Hindlimb muscle (tissue), 1 donor: Measurements from ENCODE around the gene C18orf32. TPM values are rescaled to one million over a fixed set of nuclear protein-coding genes. Genes with fewer than 3 reads are reported as not detected.
A peak's percentile ranks its signal among the peaks of the same experiment; 100 is the strongest.
"Not testable (repeated sequence)": the region's sequence is repeated elsewhere in the genome, so short reads cannot be mapped to it uniquely, and the experiment has no call there.

Source experiments
- DNase-seq: peaks from one replicate; pipeline ENCODE4 v3.0.0-alpha.2; 2013
- polyA plus RNA-seq: library from polyadenylated mRNA; unstranded; fragments of 120-200 nt; gene quantifications from one replicate; pipeline ENCODE4 v1.2.1, GENCODE V29; 2013; ENCODE audit not compliant: insufficient read length

C18orf32 gene
- polyA plus RNA-seq = 11.9 TPM

DNA sequence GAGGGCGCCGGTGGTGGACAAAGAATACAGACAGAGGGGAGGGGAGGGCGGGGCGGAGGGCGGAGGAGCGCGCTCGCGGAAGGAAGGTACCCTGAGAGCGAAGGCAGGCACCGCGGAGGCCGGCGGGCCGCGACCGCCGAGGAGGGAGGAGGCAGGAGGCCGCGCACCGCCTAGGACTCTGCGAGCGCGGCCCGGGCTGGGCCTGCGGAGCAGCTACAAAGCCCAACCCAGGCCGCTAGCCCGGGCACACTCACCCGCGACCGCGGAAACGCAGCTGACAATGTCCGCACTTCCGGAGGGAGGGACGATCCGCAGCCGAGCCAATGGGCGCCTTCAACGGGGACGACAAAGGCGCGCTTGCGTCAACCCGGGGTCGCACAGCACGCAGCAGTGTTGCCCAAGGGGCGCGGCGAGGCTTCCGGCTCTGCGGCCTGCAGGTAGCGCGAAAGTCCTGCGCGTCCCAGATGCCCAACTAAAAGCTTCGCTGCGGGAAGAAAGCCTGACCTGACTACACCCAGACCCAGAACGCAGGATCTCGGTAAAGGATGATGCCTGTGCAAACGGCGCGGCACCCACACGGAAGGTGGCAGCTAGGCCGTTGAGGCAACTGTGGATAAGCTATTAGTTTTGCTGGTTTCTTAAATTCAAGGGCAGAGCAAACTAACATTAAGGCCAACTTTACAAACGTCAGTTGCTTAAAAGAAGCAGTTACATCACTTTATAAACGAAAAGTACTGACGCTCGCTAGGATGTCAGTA, at the start of gene C18orf32:
C18orf32 (minus strand) TSS at position 282 of the 758 bp plus-strand sequence. CDS start 3,486 bp downstream, outside the sequence.
- DNase-seq = peak; percentile 93

DNA sequence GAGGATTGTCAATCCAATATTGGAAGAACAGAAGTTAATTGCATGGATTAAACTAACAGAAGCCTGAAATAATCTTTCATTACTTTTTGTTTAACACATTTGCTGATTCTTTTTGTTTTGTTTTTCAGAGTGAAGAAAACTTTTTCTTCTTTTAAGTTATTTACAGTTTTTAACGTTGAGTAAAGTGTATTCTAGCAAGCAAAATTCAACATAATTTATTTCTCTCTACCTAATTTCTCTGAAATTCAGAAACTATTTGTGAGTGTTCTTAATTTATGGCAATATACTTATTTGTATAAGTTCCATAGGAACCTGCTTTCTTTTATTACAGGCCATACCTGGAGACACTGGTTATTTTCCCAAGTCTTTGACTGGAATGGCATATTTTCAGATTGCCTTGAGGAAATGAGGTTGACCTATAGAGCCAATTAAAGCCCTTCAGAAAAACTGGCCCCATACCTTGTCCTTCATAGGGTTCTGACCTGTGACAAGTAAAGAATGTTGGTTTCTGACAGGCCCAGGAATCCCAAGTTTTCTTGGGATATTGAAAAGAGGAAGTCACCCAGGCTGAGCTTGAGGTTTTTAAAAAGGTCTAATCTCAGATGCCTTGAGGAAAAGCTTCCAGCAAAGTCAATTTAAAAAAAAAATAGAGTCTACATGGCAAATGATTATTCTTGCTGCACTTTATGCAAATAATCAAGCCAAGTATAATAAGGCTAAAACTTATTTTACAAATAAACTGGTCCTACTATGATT, 48.0 kb upstream of the C18orf32 start:
- DNase-seq = no peak

DNA sequence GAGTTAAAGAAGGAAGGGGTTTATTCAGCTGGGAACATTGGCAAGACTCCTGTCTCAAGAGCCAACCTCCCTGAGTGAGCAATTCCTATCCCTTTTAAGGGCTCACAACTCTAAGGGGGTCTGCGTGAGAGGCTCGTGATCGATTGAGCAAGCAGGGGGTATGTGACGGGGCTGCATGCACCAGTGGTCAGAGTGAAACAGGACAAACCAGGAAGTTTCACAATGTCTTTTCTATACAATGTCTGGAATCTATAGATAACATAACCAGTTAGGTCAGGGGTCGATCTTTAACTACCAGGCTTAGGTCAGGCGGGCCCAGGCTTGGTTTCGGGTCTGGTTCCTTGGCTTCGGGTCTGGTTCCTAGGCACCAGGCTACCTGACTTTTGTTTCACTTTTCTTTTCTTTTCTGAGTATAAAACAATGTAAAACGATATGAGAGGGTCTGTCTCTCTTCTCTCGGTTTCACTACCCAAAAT, 44.7 kb upstream of the C18orf32 start:
- no peak for DNase-seq

DNA sequence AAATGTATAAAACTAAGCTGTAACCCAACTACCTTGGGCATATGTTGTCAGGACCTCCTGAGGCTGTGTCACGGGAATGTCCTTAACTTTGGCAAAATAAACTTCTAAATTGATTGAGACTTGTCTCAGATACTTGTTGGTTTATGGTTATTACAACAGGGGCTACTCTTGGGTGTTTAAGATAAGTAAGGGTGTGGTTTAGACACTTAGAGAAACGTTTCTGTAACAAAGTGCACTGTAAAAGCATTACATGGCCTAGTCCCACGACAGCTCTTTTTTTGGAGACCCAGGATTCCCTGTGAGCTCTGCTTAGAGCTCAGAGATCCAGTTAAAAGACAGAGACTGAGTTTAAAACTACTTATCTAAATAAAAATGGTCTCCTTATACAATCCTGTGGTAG, 42.6 kb upstream of the C18orf32 start:
- DNase-seq = no peak

DNA sequence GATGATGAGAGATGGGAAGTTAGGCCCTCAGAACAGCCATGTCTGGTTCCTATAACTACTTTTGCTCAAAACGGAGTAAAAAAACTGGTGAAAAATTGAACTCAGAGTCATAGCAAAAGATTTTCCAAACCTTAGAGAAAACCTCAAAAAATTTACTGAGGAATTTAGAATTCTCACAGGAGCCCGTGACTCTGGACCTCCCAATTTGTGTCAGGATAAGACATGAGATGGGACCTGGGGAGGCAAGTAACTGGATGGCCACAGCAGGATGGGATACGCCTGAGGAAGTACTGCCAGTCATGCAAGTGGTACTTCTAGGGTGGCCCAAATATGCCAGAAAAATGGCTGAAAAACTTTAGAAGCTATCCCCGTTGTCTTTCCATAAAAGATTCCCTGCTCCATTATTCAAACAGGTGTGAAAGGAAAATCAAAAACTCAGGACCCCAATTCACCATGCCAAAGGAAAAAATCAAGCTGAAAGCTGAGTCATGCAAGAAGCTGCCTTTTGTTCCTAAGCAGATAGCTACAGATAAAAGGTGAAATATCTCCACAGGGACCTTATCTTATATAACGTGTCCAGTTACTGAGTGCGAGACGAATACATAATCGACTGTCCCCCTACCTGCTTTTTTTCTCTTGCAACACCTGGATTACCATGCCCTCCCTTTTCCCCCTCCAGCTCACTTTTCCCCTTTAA, 40.7 kb upstream of the C18orf32 start:
- no peak for DNase-seq

DNA sequence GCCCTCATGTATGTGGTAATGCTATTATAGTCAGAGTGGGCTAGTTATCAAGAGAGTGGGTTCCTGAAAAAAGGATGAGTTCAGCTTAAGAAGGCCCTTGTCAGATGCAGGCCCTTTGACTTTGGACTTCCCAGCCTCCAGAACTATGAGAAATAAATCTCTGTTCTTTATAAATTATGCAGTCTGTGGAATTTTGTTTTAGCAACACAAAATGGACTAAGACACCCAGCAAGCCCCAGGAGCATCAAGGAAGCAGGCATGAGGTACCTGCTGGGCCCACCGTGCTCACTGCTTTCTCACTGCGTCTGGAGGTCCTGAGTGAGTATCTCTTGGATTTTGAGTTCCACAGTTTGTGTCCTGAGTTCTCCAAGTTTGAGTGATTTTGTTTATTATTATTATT, 38.9 kb upstream of the C18orf32 start:
- DNase-seq = no peak

DNA sequence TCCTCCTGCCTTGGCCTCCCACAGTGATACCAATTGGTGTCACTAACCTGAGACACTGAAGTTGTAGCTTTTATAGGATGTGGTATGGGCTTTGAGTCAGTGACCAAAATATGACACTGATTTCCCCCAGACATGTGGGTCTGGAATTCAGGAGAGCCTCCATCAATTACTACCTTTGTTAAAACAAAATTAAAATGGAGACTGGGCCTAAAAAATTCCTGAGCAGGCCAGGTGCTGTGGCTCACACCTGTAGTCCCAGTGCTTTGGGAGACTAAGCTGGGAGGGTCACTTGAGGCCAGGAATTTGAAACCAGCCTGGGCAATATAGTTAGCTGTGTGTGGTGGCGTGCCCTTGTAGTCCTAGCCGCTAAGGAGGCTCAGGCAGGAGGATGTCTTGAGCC, 37.9 kb upstream of the C18orf32 start:
- no peak for DNase-seq

DNA sequence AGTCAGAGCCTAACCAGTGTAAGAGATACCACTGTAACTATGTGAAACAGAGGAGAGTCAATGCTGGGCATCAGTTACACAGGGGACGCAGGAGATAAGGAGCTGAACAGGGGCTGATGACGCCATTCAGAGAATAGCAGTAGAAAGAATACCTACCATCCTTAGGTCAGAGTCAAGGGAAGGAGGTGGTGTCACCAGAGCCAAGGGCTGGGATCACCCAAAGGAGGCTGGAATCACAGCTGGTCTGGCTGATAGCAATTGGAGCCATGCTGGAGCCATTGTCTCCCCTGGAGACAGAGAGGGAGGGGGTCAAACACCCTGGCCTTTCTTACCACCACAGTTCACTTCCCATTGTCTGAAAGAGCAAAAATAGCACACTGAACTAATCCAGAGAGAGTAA, 37.3 kb upstream of the C18orf32 start:
- no peak for DNase-seq

DNA sequence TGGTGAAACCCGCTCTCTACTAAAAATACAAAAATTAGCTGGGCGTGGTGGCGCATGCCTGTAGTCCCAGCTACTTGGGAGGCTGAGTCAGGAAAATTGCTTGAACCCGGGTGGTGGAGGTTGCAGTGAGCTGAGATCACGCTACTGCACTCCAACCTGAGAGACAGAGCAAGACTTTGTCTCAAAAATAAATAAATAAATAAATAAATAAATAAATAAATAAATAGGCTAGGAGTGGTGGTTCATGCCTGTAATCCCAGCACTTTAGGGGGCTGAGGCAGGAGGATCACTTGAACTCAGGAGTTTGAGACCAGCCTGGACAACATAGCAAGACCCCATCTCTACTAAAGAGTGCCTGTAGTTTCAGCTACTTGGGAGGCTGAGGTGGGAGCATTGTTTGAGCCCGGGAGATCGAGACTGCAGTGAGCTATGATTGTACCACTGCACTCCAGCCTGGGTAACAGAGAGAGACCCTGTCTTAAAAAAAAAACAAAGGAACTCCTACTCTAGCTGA, 36.6 kb upstream of the C18orf32 start:
- DNase-seq = not testable (repeated sequence)

DNA sequence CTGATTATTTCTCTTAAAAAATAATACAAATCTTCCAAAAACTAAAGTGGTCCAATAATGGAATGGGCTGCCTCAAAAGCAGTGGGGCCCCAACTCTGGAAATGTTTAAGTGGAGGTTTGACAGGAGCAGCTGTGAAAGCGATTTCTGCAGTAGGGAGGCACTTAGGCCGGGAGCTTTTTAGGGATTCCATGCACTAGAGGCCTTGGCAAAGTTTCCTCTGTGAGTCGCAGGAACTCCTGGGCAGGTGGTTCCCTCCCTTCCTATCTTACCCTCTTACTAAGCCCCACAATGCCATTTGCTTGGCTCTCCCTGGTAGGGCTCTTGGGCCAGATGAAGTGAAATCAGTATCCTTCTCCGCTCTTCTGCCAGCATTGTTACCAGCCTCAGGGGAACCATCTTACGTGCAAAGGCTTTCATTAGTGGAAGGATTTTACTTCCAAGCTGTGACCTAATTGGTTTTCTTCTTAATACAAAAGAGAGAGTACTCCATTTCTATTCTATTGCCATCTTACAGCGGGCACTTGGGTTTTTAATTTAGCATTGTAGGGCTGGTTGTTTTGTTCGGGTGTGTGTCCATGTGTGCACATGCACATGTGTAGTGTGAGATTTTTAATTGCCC, 34.3 kb upstream of the C18orf32 start:
- no peak for DNase-seq

DNA sequence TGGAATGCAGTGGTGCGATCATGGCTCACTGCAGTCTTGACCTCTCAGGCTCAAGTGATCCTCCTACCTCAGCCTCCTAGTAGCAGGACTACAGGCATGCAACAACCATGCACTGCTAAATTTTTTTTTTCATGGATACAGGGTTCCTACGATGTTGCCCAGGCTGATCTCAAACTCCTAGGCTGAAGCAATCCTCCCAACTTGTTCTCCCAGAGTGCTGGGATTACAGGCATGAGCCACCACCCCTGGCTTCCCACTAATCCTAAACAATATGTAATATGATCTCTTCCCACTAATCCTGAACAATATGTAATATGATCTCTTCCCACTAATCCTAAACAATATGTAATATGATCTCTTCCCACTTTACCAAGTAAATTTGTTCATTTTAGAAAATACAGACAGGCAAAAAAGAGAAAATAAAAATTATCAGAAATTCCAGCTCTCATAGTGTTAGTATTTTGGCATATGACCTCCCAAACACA, 33.7 kb upstream of the C18orf32 start:
- no peak for DNase-seq

DNA sequence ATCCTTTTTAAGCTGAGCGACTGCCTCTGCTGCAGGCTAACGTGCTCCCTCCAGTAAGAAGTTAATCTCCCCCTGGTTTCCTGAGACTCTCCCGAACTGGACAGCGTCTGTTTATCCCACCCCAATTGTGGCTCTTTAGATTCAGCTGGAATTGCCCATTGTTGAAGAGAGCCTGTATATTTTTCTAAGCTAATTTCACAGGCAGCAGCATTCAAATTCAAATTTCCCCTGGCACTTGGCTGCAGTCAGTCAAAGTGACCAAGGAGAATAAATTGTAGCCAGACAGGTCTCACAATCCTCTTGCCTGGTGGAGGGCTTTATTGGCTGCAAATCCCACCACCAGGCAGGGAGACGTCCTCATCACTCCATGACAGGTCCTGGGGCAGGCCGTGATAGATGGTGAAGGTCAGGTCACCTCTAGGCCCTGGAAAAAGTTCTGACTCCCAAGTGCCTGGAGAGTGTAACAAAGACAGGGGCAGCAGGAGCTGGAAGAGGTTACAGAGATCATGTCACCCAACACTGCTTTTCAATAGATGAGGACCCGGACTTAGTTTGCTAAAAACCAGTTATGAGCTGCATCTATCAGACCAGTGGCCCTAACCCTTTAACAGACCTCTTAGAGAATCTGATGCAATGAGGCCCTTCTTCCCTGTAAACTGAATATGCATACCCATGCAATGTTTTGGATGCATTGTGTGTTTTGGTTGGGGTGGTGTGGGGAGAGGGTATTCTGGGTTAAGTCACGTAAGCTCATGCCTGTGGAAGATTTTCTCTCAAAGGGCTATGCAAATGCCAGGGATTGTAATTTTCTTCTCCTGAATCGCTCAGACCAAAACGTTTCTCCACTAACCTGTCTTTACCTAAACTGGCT, 32.3 kb upstream of the C18orf32 start:
- DNase-seq = no peak

DNA sequence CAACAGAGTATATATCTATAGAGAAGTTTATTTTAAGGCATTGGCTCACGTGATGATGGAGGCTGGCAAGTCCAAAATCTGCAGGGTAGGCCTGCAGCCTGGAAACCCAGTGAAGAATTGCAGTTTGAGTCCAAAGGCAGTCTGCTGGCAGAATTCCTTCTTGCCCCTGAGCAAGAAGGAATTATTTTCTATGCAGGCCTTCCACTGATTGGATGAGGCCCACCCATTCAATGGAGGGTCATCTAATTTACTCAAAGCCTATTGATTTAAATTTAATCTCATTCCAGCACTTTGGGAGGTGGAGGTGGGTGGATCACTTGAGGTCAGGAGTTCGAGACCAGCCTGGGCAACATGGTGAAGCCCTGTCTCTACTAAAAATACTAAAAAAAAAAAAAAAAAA, 30.4 kb upstream of the C18orf32 start:
- DNase-seq = no peak

DNA sequence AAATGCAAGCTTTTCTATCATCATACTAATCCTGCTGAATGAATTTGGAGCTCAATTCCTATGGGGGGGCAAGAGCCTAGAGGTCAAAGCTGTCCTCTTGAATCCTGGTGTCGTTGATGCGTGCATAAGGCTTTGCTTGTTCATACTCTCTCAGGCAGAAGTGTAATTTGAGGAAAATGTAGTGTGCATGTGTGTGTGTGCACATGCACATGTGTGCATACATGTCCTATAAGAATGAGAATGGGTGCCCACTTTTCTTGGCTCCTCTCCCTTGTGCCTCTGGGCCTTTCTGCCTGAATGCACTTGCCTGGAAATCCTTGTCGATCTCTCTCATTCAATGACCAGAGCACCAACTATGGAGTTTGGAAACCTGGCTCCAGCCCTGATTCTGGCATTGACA, 28.5 kb upstream of the C18orf32 start:
- no peak for DNase-seq

DNA sequence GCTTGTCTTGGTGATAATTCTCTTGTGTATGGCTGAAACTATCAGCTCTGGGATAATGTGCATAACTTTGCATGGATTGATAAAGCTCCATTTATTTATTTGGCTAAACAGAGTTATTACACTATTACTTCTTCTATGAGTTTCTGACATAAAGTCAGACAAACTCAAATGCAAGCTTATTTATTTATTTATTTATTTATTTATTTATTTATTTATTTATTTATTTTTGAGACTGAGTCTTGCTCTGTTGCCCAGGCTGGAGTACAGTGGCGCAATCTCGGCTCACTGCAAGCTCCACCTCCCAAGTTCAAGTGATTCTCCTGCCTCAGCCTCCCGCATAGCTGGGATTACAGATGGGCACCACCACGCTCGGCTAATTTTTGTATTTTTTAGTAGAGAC, 28.0 kb upstream of the C18orf32 start:
- not testable (repeated sequence) for DNase-seq

DNA sequence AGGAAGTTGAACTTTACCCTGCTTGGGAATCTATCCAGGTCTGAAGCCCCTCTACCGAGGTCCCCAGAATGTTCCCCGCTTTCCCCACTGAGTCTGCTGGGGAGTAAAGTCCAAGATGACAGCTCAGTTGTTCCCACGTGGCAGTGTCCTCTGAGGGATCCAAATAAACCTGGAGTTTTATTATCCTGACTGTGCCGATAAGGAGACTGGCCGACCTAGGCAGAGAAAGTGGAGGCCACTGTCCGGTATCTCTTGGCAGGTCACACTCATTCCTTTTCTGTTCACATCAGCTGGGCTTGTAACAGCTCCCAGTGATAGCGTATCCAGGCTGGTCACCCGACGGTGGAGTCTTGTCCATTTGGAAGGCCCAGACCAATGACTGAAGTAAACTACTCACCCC, 27.5 kb upstream of the C18orf32 start:
- DNase-seq = no peak

DNA sequence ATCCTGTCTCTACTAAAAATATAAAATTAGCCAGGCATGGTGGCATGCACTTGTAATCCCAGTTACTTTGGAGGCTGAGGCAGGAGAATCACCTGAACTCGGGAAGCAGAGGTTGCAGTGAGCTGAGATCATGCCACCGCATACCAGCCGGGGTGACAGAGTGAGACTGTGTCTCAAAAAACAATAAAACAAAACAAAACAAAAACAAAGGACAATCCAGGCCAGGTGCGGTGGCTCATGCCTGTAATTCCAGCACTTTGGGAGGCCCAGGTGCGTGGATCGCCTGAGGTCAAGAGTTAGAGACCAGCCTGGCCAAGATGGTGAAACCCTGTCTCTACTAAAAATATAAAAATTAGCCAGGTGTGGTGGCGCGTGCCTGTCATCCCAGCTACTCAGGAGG, 25.8 kb upstream of the C18orf32 start:
- not testable (repeated sequence) for DNase-seq

DNA sequence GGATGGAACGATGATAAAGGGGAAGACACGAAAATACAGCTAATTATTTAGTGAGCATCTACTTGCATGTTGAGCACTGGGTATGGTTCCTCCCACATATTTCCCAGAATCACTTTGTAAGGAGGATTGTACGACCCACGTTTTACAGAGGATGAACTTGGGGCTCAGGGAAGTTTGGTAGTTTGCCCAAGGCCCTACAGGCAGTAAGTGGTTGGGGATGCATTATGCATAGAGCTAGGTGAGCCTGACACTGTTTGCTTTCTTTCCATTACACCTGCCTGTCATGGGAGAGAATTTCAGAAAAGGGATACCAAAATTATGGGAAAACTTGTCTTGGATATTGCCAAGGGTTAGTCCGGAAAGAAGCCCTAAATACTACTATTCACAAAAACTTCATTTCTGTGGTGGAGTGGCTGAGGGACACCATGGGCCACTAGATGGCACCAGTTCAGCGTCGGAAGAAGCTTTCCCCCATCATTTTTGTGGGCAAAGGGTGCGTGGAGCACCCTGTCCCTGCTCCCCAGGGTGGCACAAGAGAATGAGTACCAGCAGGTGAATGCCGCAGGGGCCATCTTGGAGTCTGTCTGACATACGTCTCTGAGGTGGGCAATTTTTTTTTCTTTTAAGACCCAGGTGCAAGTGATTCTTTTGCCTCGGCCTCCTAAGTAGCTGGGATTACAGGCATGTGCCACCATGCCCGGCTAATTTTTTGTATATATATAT, 23.5 kb upstream of the C18orf32 start:
- peak; percentile 55 for DNase-seq

DNA sequence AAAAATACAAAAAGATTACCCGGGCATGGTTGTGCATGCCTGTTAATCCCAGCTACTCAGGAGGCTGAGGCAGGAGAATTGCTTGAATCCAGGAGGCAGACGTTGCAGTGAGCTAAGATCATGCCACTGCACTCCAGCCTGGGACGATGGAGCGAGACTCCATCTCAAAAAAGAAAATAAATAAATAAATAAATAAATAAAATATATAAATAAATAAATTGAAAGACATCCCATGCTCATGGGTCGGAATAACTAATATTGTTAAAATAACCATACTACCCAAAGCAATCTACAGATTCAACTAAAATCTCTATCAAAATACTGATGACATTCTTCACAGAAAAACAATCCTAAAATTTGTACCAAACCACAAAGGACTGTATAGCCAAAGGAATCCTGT, 19.4 kb upstream of the C18orf32 start:
- DNase-seq = not testable (repeated sequence)

DNA sequence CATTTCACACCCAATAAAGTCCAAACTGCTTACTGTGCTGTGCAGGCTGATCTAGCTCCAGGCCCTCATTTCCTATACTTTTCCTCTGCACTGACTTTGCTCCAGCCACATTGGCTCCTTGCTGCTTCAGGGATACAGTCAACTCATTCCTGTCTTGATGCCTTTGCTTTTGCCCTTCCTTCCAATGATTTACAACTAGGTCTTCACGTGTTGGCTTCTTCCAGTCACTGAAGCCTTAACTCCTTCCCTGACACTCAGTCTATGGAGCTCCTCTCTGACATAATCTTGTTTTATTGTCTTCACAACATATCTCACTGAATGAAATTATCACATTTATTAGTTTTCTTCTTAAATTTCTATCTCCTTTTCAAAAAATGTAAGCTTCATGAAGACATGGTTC, 16.9 kb upstream of the C18orf32 start:
- no peak for DNase-seq
